KMS-11 (cell line): ENCODE measurements around the gene HOPX.

Experiments
- H2AFZ ChIP-seq: fragments of 200-600 bp; sonication (generic); 2 replicates; pipeline ENCODE4 v1.6.1; 2016; ENCODE audit warnings: antibody characterized with exemption, mixed run types, low read depth
- H3K27ac ChIP-seq: fragments of 200-600 bp; sonication (generic); 2 replicates; pipeline ENCODE4 v1.6.1; 2016; ENCODE audit warnings: mild to moderate bottlenecking, mixed run types
- H3K27me3 ChIP-seq: fragments of 200-600 bp; sonication (generic); 2 replicates; pipeline ENCODE4 v1.6.1; 2017; ENCODE audit warnings: mild to moderate bottlenecking, low read depth, mixed run types, moderate library complexity; ENCODE audit not compliant: insufficient read depth
- H3K36me3 ChIP-seq: fragments of 200-600 bp; sonication (generic); 2 replicates; pipeline ENCODE4 v1.6.1; 2017; ENCODE audit warnings: mild to moderate bottlenecking, mixed run types; ENCODE audit not compliant: insufficient read depth
- H3K4me1 ChIP-seq: fragments of 200-600 bp; sonication (generic); 2 replicates; pipeline ENCODE4 v1.6.1; 2016; ENCODE audit warnings: mild to moderate bottlenecking, low read depth, mixed run types; ENCODE audit not compliant: poor library complexity, severe bottlenecking
- H3K4me2 ChIP-seq: fragments of 200-600 bp; sonication (generic); 2 replicates; pipeline ENCODE4 v1.7.0; 2016; ENCODE audit warnings: mild to moderate bottlenecking, mixed run types
- H3K4me3 ChIP-seq: fragments of 200-600 bp; sonication (generic); IDR thresholded peaks from 2 replicates; pipeline ENCODE4 v1.6.1; 2017; ENCODE audit warnings: low read depth, low read length, mixed read lengths; ENCODE audit not compliant: insufficient read depth
- H3K79me2 ChIP-seq: fragments of 200-600 bp; sonication (generic); 2 replicates; pipeline ENCODE4 v1.6.1; 2016; ENCODE audit warnings: low read depth, mixed run types; ENCODE audit not compliant: insufficient read depth
- H3K9ac ChIP-seq: fragments of 200-600 bp; sonication (generic); 2 replicates; pipeline ENCODE4 v1.6.1; 2016; ENCODE audit warnings: mild to moderate bottlenecking, mixed run types
- H4K20me1 ChIP-seq: fragments of 200-600 bp; sonication (generic); 2 replicates; pipeline ENCODE4 v1.6.1; 2016; ENCODE audit warnings: mild to moderate bottlenecking, mixed run types; ENCODE audit not compliant: insufficient read depth
- CTCF ChIP-seq: fragments of 200-600 bp; sonication (generic); conservative IDR thresholded peaks from 2 replicates; pipeline ENCODE4 v1.6.1; 2017; ENCODE audit warnings: low read depth, mild to moderate bottlenecking, antibody characterized with exemption, low read length, moderate library complexity, mixed read lengths

Gene HOPX

GRCh38 chr4:56704089-56704871 lies 23.2 kb upstream of the HOPX start:
- Histone ChIP-seq H3K27ac (no peak overlapping the region), H4K20me1 (no peaks in the 10 kb centered on the region), H3K36me3 (no peaks in the 10 kb centered on the region), H3K4me2 (no peak overlapping the region), H2AFZ (no peak overlapping the region), H3K4me3 (no peak overlapping the region), H3K9ac (no peak overlapping the region), H3K4me1 (peaks cover 27% of the 10 kb centered on the region), H3K79me2 (no peaks in the 10 kb centered on the region), H3K27me3 (no peaks in the 10 kb centered on the region)
- TF ChIP-seq CTCF = no peak

GRCh38 chr4:56703378-56703777 lies 22.3 kb upstream of the HOPX start:
- H3K27ac ChIP-seq = no peak overlapping the region
- H3K36me3 ChIP-seq = no peaks in the 10 kb centered on the region
- H3K4me2 ChIP-seq = no peak overlapping the region

GRCh38 chr4:56701644-56702043 lies 20.5 kb upstream of the HOPX start:
- peaks cover 9% of the 10 kb centered on the region for H3K4me1 ChIP-seq

More at GRCh38 chr4:56703378-56703777, 22.3 kb upstream of the HOPX start:
- no peak overlapping the region for H3K9ac ChIP-seq
- H3K79me2 ChIP-seq = no peaks in the 10 kb centered on the region
- H3K4me3 ChIP-seq = no peak overlapping the region
- no peaks in the 10 kb centered on the region for H3K27me3 ChIP-seq
- peaks cover 18% of the 10 kb centered on the region for H3K4me1 ChIP-seq
- no peak overlapping the region for H2AFZ ChIP-seq
- TF ChIP-seq CTCF = no peak
- H4K20me1 ChIP-seq = no peaks in the 10 kb centered on the region

GRCh38 chr4:56701161-56701480 lies 20.0 kb upstream of the HOPX start:
- no peaks in the 10 kb centered on the region for H4K20me1 ChIP-seq
- no peak overlapping the region for H3K4me3 ChIP-seq
- H3K9ac ChIP-seq = no peak overlapping the region
- TF ChIP-seq CTCF = no peak
- no peaks in the 10 kb centered on the region for H3K27me3 ChIP-seq
- H2AFZ ChIP-seq = no peak overlapping the region
- H3K27ac ChIP-seq = no peak overlapping the region
- H3K79me2 ChIP-seq = no peaks in the 10 kb centered on the region
- no peak overlapping the region for H3K4me2 ChIP-seq
- H3K36me3 ChIP-seq = no peaks in the 10 kb centered on the region
- peaks cover 9% of the 10 kb centered on the region for H3K4me1 ChIP-seq

More at GRCh38 chr4:56701644-56702043, 20.5 kb upstream of the HOPX start:
- Histone ChIP-seq H3K27ac (no peak overlapping the region), H3K27me3 (no peaks in the 10 kb centered on the region), H4K20me1 (no peaks in the 10 kb centered on the region), H3K9ac (no peak overlapping the region), H3K4me3 (no peak overlapping the region), H3K36me3 (no peaks in the 10 kb centered on the region), H2AFZ (no peak overlapping the region), H3K4me2 (no peak overlapping the region; the same call in 1 of the 2 replicates), H3K79me2 (no peaks in the 10 kb centered on the region)
- no peak for TF ChIP-seq CTCF
